A673 (cell line): Measurements from ENCODE around the gene PIM3. TPM values are rescaled to one million over a fixed set of nuclear protein-coding genes. Genes with fewer than 3 reads are reported as not detected.

Experiments used
- BruUV-seq: library from RNA; stranded (reverse); fragments of 400-500 nt; replicated peaks from 2 replicates; lab custom pipeline; 2021; lab: Mats Ljungman, UMichigan
- CTCF ChIA-PET: fragments of 300-600 bp; sonication (Branson Sonifier 250); formaldehyde crosslinking; loops from one replicate; lab custom pipeline; 2022; ENCODE audit warnings: antibody characterized with exemption; lab: Charles Lee
- POLR2A ChIA-PET: fragments of 300-600 bp; sonication (Branson Sonifier 250); formaldehyde crosslinking; loops from one replicate; lab custom pipeline; 2022; ENCODE audit warnings: antibody characterized with exemption; ENCODE audit not compliant: low non-redundant PET; lab: Charles Lee
- DNase-seq: peaks from one replicate; pipeline ENCODE4 v3.0.0-alpha.2; 2015; ENCODE audit warnings: low spot score
- H3K27ac ChIP-seq: fragments of 200-600 bp; sonication (generic); 2 replicates; pipeline ENCODE4 v1.5.1; 2016; ENCODE audit warnings: mixed run types, low read depth, mild to moderate bottlenecking, mixed read lengths, antibody characterized with exemption, low read length; ENCODE audit not compliant: poor library complexity, severe bottlenecking
- H3K27me3 ChIP-seq: fragments of 200-600 bp; sonication (generic); replicated peaks from 2 replicates; pipeline ENCODE4 v1.6.1; 2017; ENCODE audit warnings: mixed run types, low read depth, mild to moderate bottlenecking, mixed read lengths, antibody characterized with exemption, low read length; ENCODE audit not compliant: insufficient read depth, poor library complexity
- H3K36me3 ChIP-seq: fragments of 200-600 bp; sonication (generic); 2 replicates; pipeline ENCODE4 v1.6.1; 2016; ENCODE audit warnings: mixed run types, mild to moderate bottlenecking, mixed read lengths, antibody characterized with exemption, low read length; ENCODE audit not compliant: insufficient read depth, poor library complexity, severe bottlenecking
- H3K4me1 ChIP-seq: fragments of 200-600 bp; sonication (generic); 2 replicates; pipeline ENCODE4 v1.6.1; 2017; ENCODE audit warnings: mixed run types, mild to moderate bottlenecking, mixed read lengths, antibody characterized with exemption, low read length; ENCODE audit not compliant: insufficient read depth, poor library complexity, severe bottlenecking
- H3K4me3 ChIP-seq: fragments of 200-600 bp; sonication (generic); 2 replicates; pipeline ENCODE4 v1.5.1; 2016; ENCODE audit warnings: low read depth, mixed run types, mild to moderate bottlenecking, mixed read lengths, low read length; ENCODE audit not compliant: poor library complexity, severe bottlenecking
- H3K9me3 ChIP-seq: fragments of 200-600 bp; sonication (generic); 2 replicates; pipeline ENCODE4 v1.6.1; 2016; ENCODE audit warnings: mixed run types, low read depth, mild to moderate bottlenecking, mixed read lengths, antibody characterized with exemption, low read length; ENCODE audit not compliant: poor library complexity, severe bottlenecking
- CTCF ChIP-seq: fragments of 300-800, 200-600 bp; sonication (generic); conservative IDR thresholded peaks from 2 replicates; pipeline ENCODE4 v1.5.1; 2017; ENCODE audit warnings: low read depth, mild to moderate bottlenecking, antibody characterized with exemption, low read length, moderate library complexity, mixed read lengths
- EZH2 ChIP-seq: fragments of 200-600 bp; sonication (generic); IDR thresholded peaks from 2 replicates; pipeline ENCODE4 v1.6.1; 2017; ENCODE audit warnings: borderline replicate concordance, low read depth, mild to moderate bottlenecking, mixed read lengths, antibody characterized with exemption, low read length; ENCODE audit not compliant: poor library complexity, severe bottlenecking
- intact Hi-C: fragments of 100-400 bp; cut with micrococcal nuclease; formaldehyde crosslinking; loops from one replicate; pipeline ENCODE4 v1.10.0; 2022; ENCODE audit not compliant: unreplicated experiment
- total RNA-seq: library from RNA; stranded (reverse); gene quantifications from 2 replicates; pipeline ENCODE4 v1.2.3, GENCODE V29; 2021

Gene PIM3
- total RNA-seq, 1 experiment from 2014 or later = 71.3 TPM

DNA sequence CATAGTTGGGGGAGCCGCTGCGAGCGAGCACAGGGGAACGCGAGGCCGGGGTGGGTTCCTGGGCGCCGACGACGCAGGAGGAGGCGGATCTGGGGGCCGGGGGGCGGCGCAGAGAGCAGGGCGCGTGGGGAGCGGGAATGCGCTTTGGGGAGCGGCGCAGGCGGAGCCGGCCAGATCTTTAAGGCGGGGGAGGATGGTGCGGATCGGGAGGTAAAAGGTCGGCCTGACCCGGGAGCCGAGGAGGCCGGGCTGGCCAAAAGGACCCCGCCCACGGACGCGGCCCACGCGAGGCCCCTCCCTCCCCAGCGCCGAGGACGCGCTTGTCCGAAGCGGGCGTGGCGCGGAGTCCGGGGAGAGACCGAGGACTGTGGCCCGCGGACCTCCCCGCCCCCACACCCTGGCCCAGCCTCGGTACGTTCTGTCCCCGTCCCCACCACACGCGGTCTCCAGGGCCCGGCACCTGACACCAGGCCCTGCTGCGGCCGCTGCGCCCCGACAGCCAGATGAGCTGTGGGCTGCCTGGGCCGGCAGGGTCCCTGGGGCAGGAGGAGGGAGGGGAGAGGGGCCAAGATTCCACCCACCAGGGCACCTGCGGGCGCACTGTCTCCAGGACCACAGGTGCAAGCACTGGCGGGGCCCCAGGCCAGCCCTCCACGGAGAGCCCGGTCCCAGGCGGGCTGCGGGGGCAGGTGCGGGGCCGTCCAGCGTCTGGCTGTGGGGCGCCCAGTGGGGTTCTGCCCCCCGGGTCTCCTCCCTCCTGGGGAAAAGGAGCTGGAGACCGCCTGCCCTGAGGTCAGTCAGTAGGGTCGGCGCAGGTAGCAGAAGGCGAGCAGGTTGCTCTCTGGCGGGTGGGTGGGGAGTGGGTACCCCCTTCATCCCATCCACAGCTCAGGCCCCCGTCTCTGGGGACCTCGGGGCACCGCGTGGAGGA, 10.9 kb downstream of the PIM3 start:
- TF ChIP-seq CTCF = no peak
- no peak for TF ChIP-seq EZH2
- POLR2A ChIA-PET = interaction anchor here (0.6 kb wide), 1 partner anchor 11 kb away, joined by 8 read pairs; no protein-coding TSS in a partner anchor
- no peak for DNase-seq
- peaks cover 14% of the 10 kb centered on the region for H3K4me1 ChIP-seq
- H3K36me3 ChIP-seq = no peaks in the 10 kb centered on the region
- CTCF ChIA-PET = interaction anchor here (0.6 kb wide), 1 partner anchor 36 kb away, joined by 3 read pairs; no protein-coding TSS in a partner anchor
- H3K27ac ChIP-seq = peak overlapping the region; percentile 89
- BruUV-seq = TSS peak; percentile 72
- intact Hi-C loops = no loop called here
- H3K9me3 ChIP-seq = no peaks in the 10 kb centered on the region
- H3K4me3 ChIP-seq = peak overlapping the region; percentile 56
- no peaks in the 10 kb centered on the region for H3K27me3 ChIP-seq

GRCh38 chr22:49972163-49973017, 11.8 kb downstream of the PIM3 start:
- DNase-seq = no peak
- Histone ChIP-seq H3K27me3 (no peaks in the 10 kb centered on the region), H3K27ac (no peak overlapping the region), H3K4me3 (peak overlapping the region; percentile 56), H3K4me1 (peaks cover 14% of the 10 kb centered on the region), H3K9me3 (no peaks in the 10 kb centered on the region), H3K36me3 (no peaks in the 10 kb centered on the region)
- TF ChIP-seq CTCF (no peak), EZH2 (no peak)
- POLR2A ChIA-PET = no interaction called here
- intact Hi-C loops = no loop called here
- no TSS peak for BruUV-seq
- CTCF ChIA-PET = interaction anchor here (0.6 kb wide), 1 partner anchor 37 kb away, joined by 3 read pairs; no protein-coding TSS in a partner anchor

GRCh38 chr22:49973018-49973961, 12.7 kb downstream of the PIM3 start:
- BruUV-seq = TSS peak; percentile 54
- CTCF ChIA-PET = no interaction called here

More at GRCh38 chr22:49973018-49973961, 12.7 kb downstream of the PIM3 start:
- no peak for DNase-seq
- Histone ChIP-seq H3K27me3 (no peaks in the 10 kb centered on the region), H3K4me1 (peaks cover 14% of the 10 kb centered on the region), H3K36me3 (no peaks in the 10 kb centered on the region), H3K9me3 (no peaks in the 10 kb centered on the region), H3K27ac (no peak overlapping the region), H3K4me3 (peak overlapping the region; percentile 56)
- POLR2A ChIA-PET = no interaction called here
- TF ChIP-seq CTCF = no peak
- TF ChIP-seq EZH2 = no peak
- intact Hi-C loops = no loop called here
